Activated T-cell treated with anti-CD3 and anti-CD28 coated beads, Interleukin-2, amount 50 U/mL, for 4 hours (primary cell): ENCODE results near the gene LRP3. TPM values are rescaled to one million over a fixed set of nuclear protein-coding genes. Genes with fewer than 3 reads are reported as not detected.
A peak's percentile ranks its signal among the peaks of the same experiment; 100 is the strongest.

Experiments
- ATAC-seq, 2 donors: fragments of 200-7000 bp; cut with Tn5 transposase; one replicate each; pipeline ENCODE4 v1.10.0; 2021
- DNase-seq: peaks from one replicate; pipeline ENCODE4 v3.0.0-alpha.2; 2020
- H3K27me3 Mint-ChIP-seq: one replicate; pipeline ENCODE4 v1.8.0; 2021; ENCODE audit warnings: low read depth, mixed read lengths
- H3K36me3 Mint-ChIP-seq: one replicate; pipeline ENCODE4 v1.8.0; 2022; ENCODE audit warnings: mixed read lengths; ENCODE audit not compliant: insufficient read depth
- H3K4me1 Mint-ChIP-seq: one replicate; pipeline ENCODE4 v1.8.0; 2021; ENCODE audit warnings: low read depth, mixed read lengths
- H3K4me3 Mint-ChIP-seq: one replicate; pipeline ENCODE4 v1.8.0; 2021; ENCODE audit warnings: mild to moderate bottlenecking, moderate library complexity, mixed read lengths
- H3K9me3 Mint-ChIP-seq: one replicate; pipeline ENCODE4 v1.8.0; 2021; ENCODE audit warnings: mixed read lengths
- total RNA-seq, 3 donors: library from RNA; stranded (reverse); gene quantifications; one replicate each; pipeline ENCODE4 v1.2.1, GENCODE V29; 2021

The LRP3 gene
- total RNA-seq, 3 donors from 2014 or later: 0.14 to 0.84 (median 0.71) TPM

GRCh38 chr19:33239223-33239975 lies 45.3 kb downstream of the LRP3 start:
- Mint-ChIP-seq H3K27me3 (peaks cover 13% of the 10 kb centered on the region), H3K36me3 (no peaks in the 10 kb centered on the region), H3K4me1 (peaks cover 6% of the 10 kb centered on the region), H3K4me3 (no peak overlapping the region), H3K9me3 (no peaks in the 10 kb centered on the region)
- no peak for DNase-seq
- ATAC-seq: no peak

- Mint-ChIP-seq H3K36me3 (no peaks in the 10 kb centered on the region), H3K27me3 (peaks cover 9% of the 10 kb centered on the region), H3K9me3 (no peaks in the 10 kb centered on the region), H3K4me3 (no peak overlapping the region), H3K4me1 (peaks cover 3% of the 10 kb centered on the region)
- no peak for DNase-seq
- ATAC-seq: no peak
Observed at GRCh38 chr19:33240181-33240771, 46.1 kb downstream of the LRP3 start.

- DNase-seq (no peak), ATAC-seq (peak in 1 of 2 donors; percentile 16)
- Mint-ChIP-seq H3K36me3 (no peaks in the 10 kb centered on the region), H3K9me3 (no peaks in the 10 kb centered on the region), H3K27me3 (peaks cover 5% of the 10 kb centered on the region), H3K4me3 (no peak overlapping the region), H3K4me1 (no peaks in the 10 kb centered on the region)
Observed at GRCh38 chr19:33241091-33241529, 47.0 kb downstream of the LRP3 start.

GRCh38 chr19:33241530-33242101 lies 47.5 kb downstream of the LRP3 start:
- no peaks in the 10 kb centered on the region for H3K4me1 Mint-ChIP-seq
- ATAC-seq (peak; percentile 32 to 64), DNase-seq (peak; percentile 26)
- no peaks in the 10 kb centered on the region for H3K36me3 Mint-ChIP-seq
- no peaks in the 10 kb centered on the region for H3K9me3 Mint-ChIP-seq
- peaks cover 5% of the 10 kb centered on the region for H3K27me3 Mint-ChIP-seq
- no peak overlapping the region for H3K4me3 Mint-ChIP-seq

GRCh38 chr19:33242131-33242530 lies 48.0 kb downstream of the LRP3 start:
- no peak for ATAC-seq
- no peaks in the 10 kb centered on the region for H3K9me3 Mint-ChIP-seq
- H3K27me3 Mint-ChIP-seq: peaks cover 5% of the 10 kb centered on the region
- no peak overlapping the region for H3K4me3 Mint-ChIP-seq
- no peaks in the 10 kb centered on the region for H3K4me1 Mint-ChIP-seq
- no peaks in the 10 kb centered on the region for H3K36me3 Mint-ChIP-seq
- DNase-seq: no peak

GRCh38 chr19:33242911-33243310 lies 48.8 kb downstream of the LRP3 start:
- Mint-ChIP-seq H3K36me3 (no peaks in the 10 kb centered on the region), H3K9me3 (no peaks in the 10 kb centered on the region), H3K4me1 (no peaks in the 10 kb centered on the region), H3K4me3 (no peak overlapping the region), H3K27me3 (peaks cover 2% of the 10 kb centered on the region)
- no peak for DNase-seq
- no peak for ATAC-seq

- DNase-seq: no peak
Observed at GRCh38 chr19:33245948-33246708, 52.0 kb downstream of the LRP3 start.

GRCh38 chr19:33246709-33247440 lies 52.7 kb downstream of the LRP3 start:
- Mint-ChIP-seq H3K4me1 (no peaks in the 10 kb centered on the region), H3K36me3 (no peaks in the 10 kb centered on the region), H3K4me3 (no peak overlapping the region), H3K9me3 (no peaks in the 10 kb centered on the region), H3K27me3 (peaks cover 2% of the 10 kb centered on the region)
- ATAC-seq (no peak), DNase-seq (no peak)

More at GRCh38 chr19:33245948-33246708, 52.0 kb downstream of the LRP3 start:
- no peaks in the 10 kb centered on the region for H3K36me3 Mint-ChIP-seq
- H3K9me3 Mint-ChIP-seq: no peaks in the 10 kb centered on the region
- H3K4me3 Mint-ChIP-seq: no peak overlapping the region
- no peaks in the 10 kb centered on the region for H3K4me1 Mint-ChIP-seq
- peaks cover 2% of the 10 kb centered on the region for H3K27me3 Mint-ChIP-seq
- no peak for ATAC-seq

- ATAC-seq: no peak
- Mint-ChIP-seq H3K27me3 (peaks cover 2% of the 10 kb centered on the region), H3K36me3 (no peaks in the 10 kb centered on the region), H3K4me1 (no peaks in the 10 kb centered on the region), H3K4me3 (no peak overlapping the region), H3K9me3 (no peaks in the 10 kb centered on the region)
- no peak for DNase-seq
Observed at GRCh38 chr19:33247441-33247819, 53.3 kb downstream of the LRP3 start.

- Mint-ChIP-seq H3K9me3 (no peaks in the 10 kb centered on the region), H3K4me3 (no peak overlapping the region), H3K4me1 (no peaks in the 10 kb centered on the region), H3K36me3 (no peaks in the 10 kb centered on the region), H3K27me3 (no peaks in the 10 kb centered on the region)
- no peak for DNase-seq
- ATAC-seq: no peak
Observed at GRCh38 chr19:33248104-33248503, 54.0 kb downstream of the LRP3 start.

GRCh38 chr19:33248553-33248953 lies 54.4 kb downstream of the LRP3 start:
- DNase-seq (no peak), ATAC-seq (no peak)
- Mint-ChIP-seq H3K27me3 (no peaks in the 10 kb centered on the region), H3K4me3 (no peak overlapping the region), H3K9me3 (no peaks in the 10 kb centered on the region), H3K4me1 (no peaks in the 10 kb centered on the region), H3K36me3 (no peaks in the 10 kb centered on the region)

GRCh38 chr19:33248954-33249613 lies 55.0 kb downstream of the LRP3 start:
- Mint-ChIP-seq H3K9me3 (no peaks in the 10 kb centered on the region), H3K36me3 (no peaks in the 10 kb centered on the region), H3K4me3 (no peak overlapping the region), H3K4me1 (no peaks in the 10 kb centered on the region), H3K27me3 (no peaks in the 10 kb centered on the region)
- peak in 1 of 2 donors; percentile 19 for ATAC-seq
- DNase-seq: no peak

- DNase-seq (no peak), ATAC-seq (no peak)
- no peaks in the 10 kb centered on the region for H3K36me3 Mint-ChIP-seq
- H3K4me1 Mint-ChIP-seq: no peaks in the 10 kb centered on the region
- H3K9me3 Mint-ChIP-seq: no peaks in the 10 kb centered on the region
- H3K27me3 Mint-ChIP-seq: peaks cover under 1% of the 10 kb centered on the region
- H3K4me3 Mint-ChIP-seq: no peak overlapping the region
Observed at GRCh38 chr19:33249740-33250366, 55.7 kb downstream of the LRP3 start.
